A549 (cell line): ENCODE results near the gene IGFBP4.

ENCODE experiments used
- CEBPB ChIP-seq, 2 experiments: fragments of >200 bp in 1 of 2; sonication (Bioruptor Twin) in 1 of 2; formaldehyde crosslinking in 1 of 2; IDR thresholded peaks; 2 replicates each; pipeline ENCODE4 v1.6.1; 2012 to 2016
- CHD4 ChIP-seq: fragments of 200-600 bp; sonication (generic); IDR thresholded peaks from 2 replicates; pipeline ENCODE4 v1.6.1; 2016; ENCODE audit warnings: antibody characterized with exemption, mild to moderate bottlenecking, borderline replicate concordance
- CTCF ChIP-seq: fragments of >200 bp; sonication (Bioruptor Twin); formaldehyde crosslinking; IDR thresholded peaks from 3 replicates; pipeline ENCODE4 v1.5.1; 2016
- HMGXB4 ChIP-seq: fragments of 250-450 bp; sonication (Bioruptor Pico); IDR thresholded peaks from 2 replicates; pipeline ENCODE4 v1.5.0; 2021; ENCODE audit warnings: mild to moderate bottlenecking, moderate library complexity, borderline replicate concordance
- HOXB5 ChIP-seq: fragments of 250-450 bp; sonication (Bioruptor Pico); IDR thresholded peaks from 2 replicates; pipeline ENCODE4 v1.5.0; 2020; ENCODE audit warnings: mild to moderate bottlenecking, moderate library complexity
- JUN ChIP-seq, 2 experiments: fragments of >200 bp; sonication (Bioruptor Twin); formaldehyde crosslinking; IDR thresholded peaks; 2 replicates in 1 of 2; 3 replicates in 1 of 2; pipeline ENCODE4 v1.6.1; 2016 to 2017
- NFE2L2 ChIP-seq: fragments of 150-350 bp; conservative IDR thresholded peaks from 2 replicates; pipeline ENCODE4 v1.6.1; 2014; ENCODE audit warnings: low read length
- RAD21 ChIP-seq, 2 experiments: fragments of >200 bp in 1 of 2; sonication (Bioruptor Twin) in 1 of 2; formaldehyde crosslinking in 1 of 2; IDR thresholded peaks in 1 of 2; conservative IDR thresholded peaks in 1 of 2; 2 replicates in 1 of 2; 3 replicates in 1 of 2; pipeline ENCODE4 v1.6.1; 2012 to 2018; ENCODE audit warnings: inconsistent platforms in 1 of 2
- RCOR1 ChIP-seq: fragments of 150-350 bp; IDR thresholded peaks from 2 replicates; pipeline ENCODE4 v1.6.1; 2014; ENCODE audit warnings: antibody characterized with exemption, low read length, low read depth
- SMC3 ChIP-seq: fragments of >200 bp; sonication (Bioruptor Twin); formaldehyde crosslinking; IDR thresholded peaks from 3 replicates; pipeline ENCODE4 v1.6.1; 2018; ENCODE audit warnings: inconsistent platforms

DNA sequence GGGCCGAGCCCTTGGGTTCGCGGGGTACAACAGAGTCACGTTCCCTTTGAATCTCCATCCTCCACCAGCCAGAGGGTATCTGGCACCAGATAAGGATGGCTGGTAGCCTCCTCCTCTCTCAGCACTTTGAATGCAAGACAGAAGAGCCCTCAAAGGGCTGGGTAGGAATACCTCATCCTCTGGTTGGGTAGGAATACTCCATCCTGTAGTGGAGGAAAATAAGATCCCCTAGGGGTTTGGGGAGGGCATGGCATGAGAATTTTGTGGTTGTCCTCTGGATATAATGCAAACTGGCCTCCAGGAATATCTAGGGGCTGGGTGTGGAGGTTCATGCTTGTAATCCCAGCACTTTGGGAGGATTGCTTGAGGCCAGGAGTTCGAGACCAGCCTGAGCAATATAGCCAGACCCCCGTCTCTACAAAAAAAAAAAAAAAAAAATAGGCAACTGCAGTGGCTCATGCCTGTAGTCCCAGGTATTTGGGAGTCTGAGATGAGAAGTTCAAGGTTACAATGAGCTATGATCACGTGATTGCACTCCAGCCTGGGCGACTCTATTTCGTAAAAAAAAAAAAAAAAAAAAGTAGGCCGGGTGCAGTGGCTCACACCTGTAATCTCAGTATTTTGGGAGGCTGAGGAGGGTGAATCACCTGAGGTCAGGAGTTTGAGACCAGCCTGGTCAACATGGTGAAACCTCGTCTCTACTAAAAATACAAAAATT is 2.7 kb downstream of the IGFBP4 start:
- TF ChIP-seq NFE2L2 (no peak), CTCF (no peak), JUN (IDR thresholded peaks at IDR 0.05) (peak in 1 of 2 experiments; percentile 44; a peak in 2 of 5 replicates), RAD21 (conservative IDR thresholded peaks at IDR 0.05 in 1 of 2, IDR thresholded peaks at IDR 0.05 in 1 of 2) (no peak), SMC3 (no peak), HMGXB4 (no peak), CHD4 (no peak), CEBPB (IDR thresholded peaks at IDR 0.05) (no peak), RCOR1 (no peak), HOXB5 (no peak)
